SK-N-MC (cell line): Measurements from ENCODE around the gene SDC4.

ENCODE experiments used
- EZH2 ChIP-seq: fragments of 200-600 bp; sonication (generic); IDR thresholded peaks from one replicate; pipeline ENCODE4 v1.6.1; 2017; ENCODE audit warnings: antibody characterized with exemption
- FOXP2 ChIP-seq: optimal IDR thresholded peaks from 2 replicates; pipeline ENCODE3; 2011; ENCODE audit warnings: mild to moderate bottlenecking, moderate library complexity; ENCODE audit not compliant: insufficient read depth; ENCODE audit errors: extremely low read length, control extremely low read depth
- POLR2AphosphoS5 ChIP-seq: IDR thresholded peaks from 2 replicates; pipeline ENCODE4 v1.6.1; 2012; ENCODE audit warnings: mild to moderate bottlenecking, low read depth, low read length, borderline replicate concordance

DNA sequence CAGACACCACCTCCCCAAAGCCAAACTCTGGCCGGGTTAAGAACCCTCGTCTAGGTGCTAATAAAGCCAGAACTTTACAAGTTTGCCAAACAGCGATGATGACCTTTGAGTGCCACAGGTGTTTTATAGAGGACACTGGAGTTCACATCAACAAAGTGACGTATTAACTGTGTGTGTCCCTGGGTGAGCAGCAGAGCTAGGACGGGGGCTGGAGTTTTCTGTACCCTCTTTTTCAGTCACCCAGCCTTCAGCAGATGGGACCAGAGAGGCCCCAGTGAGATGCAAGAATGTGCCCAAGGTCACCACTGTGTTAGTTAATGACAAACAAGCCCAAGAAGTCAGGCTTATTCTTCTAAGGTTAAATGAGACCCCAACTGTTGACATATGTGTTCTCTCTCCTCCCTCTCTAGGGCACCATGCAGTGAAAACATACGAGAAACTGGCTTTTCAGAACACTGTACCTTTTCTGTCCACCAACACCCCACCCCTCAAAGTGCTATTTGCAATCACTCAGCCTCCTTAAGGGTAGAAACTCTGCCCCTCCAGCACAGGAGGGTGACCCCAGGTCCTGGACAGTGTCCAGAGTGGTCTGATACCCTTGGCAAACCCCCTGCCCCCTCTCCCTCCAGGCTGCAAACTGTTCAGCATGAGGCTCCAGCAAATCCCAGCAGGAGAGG, 5.2 kb downstream of the SDC4 start:
- no peak for TF ChIP-seq POLR2AphosphoS5
- no peak for TF ChIP-seq EZH2
- TF ChIP-seq FOXP2 = no peak
